ENCODE results near the gene MAGEA3. TPM values are rescaled to one million over a fixed set of nuclear protein-coding genes. Genes with fewer than 3 reads are reported as not detected.

The MAGEA3 gene
- total RNA-seq (2014; rRNA removed; shearing (Covaris generic)) = 172 and 182 TPM in 2 replicates

DNA sequence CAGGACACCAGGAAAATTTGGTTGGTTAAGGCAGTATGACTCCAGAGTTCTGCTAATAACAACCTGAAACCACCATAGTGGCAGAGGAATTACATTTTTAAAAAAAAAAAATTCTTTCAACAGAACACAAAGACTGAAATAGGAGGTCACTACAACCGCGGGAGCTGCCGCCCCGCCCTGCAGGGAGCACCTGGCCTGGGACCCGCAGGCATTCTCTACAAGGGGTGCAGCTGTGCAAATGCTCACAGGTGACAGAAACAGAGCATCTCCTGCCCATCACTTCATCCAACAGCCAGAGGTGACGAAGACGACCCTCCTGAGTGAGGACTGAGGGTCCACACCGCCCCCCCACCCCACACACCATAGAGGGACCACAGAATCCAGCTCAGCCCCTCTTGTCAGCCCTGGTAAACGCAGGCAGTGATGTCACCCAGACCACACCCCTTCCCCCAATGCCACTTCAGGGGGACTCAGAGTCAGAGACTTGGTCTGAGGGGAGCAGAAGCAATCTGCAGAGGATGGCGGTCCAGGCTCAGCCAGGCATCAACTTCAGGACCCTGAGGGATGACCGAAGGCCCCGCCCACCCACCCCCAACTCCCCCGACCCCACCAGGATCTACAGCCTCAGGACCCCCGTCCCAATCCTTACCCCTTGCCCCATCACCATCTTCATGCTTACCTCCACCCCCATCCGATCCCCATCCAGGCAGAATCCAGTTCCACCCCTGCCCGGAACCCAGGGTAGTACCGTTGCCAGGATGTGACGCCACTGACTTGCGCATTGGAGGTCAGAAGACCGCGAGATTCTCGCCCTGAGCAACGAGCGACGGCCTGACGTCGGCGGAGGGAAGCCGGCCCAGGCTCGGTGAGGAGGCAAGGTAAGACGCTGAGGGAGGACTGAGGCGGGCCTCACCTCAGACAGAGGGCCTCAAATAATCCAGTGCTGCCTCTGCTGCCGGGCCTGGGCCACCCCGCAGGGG is at the start of gene MAGEA3:
MAGEA3 (plus strand) TSS at position 843 of the 980 bp plus-strand sequence. CDS start 2,039 bp downstream, outside the sequence.

GRCh38 chrX:152709173-152709572 is 10.6 kb downstream of the MAGEA3 start, which contains the start of gene CSAG2:
CSAG2 (minus strand) TSS chrX:152709273; CDS start chrX:152709112, 161 bp downstream.

GRCh38 chrX:152713815-152714787 is 15.5 kb downstream of the MAGEA3 start, which contains the start of gene MAGEA2B:
MAGEA2B (plus strand) TSS chrX:152714628; CDS start chrX:152717107, 2,479 bp downstream.

DNA sequence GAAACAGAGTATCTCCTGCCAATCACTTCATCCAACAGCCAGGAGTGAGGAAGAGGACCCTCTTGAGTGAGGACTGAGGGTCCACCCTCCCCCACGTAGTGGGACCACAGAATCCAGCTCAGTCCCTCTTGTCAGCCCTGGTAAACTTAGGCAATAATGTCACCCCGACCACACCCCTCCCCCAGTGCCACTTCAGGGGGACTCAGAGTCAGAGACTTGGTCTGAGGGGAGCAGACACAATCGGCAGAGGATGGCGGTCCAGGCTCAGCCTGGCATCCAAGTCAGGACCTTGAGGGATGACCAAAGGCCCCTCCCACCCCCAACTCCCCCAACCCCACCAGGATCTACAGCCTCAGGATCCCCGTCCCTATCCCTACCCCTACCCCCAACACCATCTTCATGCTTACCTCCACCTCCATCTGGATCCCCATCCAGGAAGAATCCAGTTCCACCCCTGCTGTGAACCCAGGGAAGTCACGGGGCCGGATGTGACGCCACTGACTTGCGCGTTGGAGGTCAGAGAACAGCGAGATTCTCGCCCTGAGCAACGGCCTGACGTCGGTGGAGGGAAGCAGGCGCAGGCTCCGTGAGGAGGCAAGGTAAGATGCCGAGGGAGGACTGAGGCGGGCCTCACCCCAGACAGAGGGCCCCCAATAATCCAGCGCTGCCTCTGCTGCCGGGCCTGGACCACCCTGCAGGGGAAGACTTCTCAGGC is 34.8 kb downstream of the MAGEA3 start, which contains the start of the genes CSAG1 and MAGEA12:
CSAG1 (minus strand) TSS at position 461 of the 715 bp plus-strand sequence. CDS start 1,261 bp downstream, outside the sequence.
MAGEA12 (plus strand) TSS at position 497 of the 715 bp plus-strand sequence. CDS start 2,405 bp downstream, outside the sequence.

Other genes with a start within 250 kb of the MAGEA3 start
- 2.2 and 3.8 TPM in 2 replicates for gene GABRA3, start 247.5 kb upstream of the MAGEA3 start, total RNA-seq (2014; rRNA removed; shearing (Covaris generic))
- not detected in 2 replicates for gene GABRQ, start 60.9 kb upstream of the MAGEA3 start, total RNA-seq (2014; rRNA removed; shearing (Covaris generic))
- gene CSAG2, start 10.5 kb downstream of the MAGEA3 start, total RNA-seq (2014; rRNA removed; shearing (Covaris generic)) = not detected in 2 replicates
- gene MAGEA2B, start 15.8 kb downstream of the MAGEA3 start, total RNA-seq (2014; rRNA removed; shearing (Covaris generic)) = 45.3 and 46.0 TPM in 2 replicates
- gene CSAG1, start 34.9 kb downstream of the MAGEA3 start, total RNA-seq (2014; rRNA removed; shearing (Covaris generic)) = 60.4 and 67.0 TPM in 2 replicates
- gene MAGEA12, start 35.0 kb downstream of the MAGEA3 start, total RNA-seq (2014; rRNA removed; shearing (Covaris generic)) = 115 and 120 TPM in 2 replicates
- 80.6 and 90.5 TPM in 2 replicates for gene MAGEA2, start 55.0 kb downstream of the MAGEA3 start, total RNA-seq (2014; rRNA removed; shearing (Covaris generic))
- gene CSAG3, start 60.4 kb downstream of the MAGEA3 start, total RNA-seq (2014; rRNA removed; shearing (Covaris generic)) = 8.5 and 11.0 TPM in 2 replicates
- 120 and 123 TPM in 2 replicates for gene MAGEA6, start 70.9 kb downstream of the MAGEA3 start, total RNA-seq (2014; rRNA removed; shearing (Covaris generic))
- 21.0 and 26.1 TPM in 2 replicates for gene CETN2, start 132.0 kb downstream of the MAGEA3 start, total RNA-seq (2014; rRNA removed; shearing (Covaris generic))
- 12.3 and 15.6 TPM in 2 replicates for gene NSDHL, start 132.3 kb downstream of the MAGEA3 start, total RNA-seq (2014; rRNA removed; shearing (Covaris generic))
- 0.45 and 0.79 TPM in 2 replicates for gene ZNF185, start 199.3 kb downstream of the MAGEA3 start, total RNA-seq (2014; rRNA removed; shearing (Covaris generic))